Measurements from ENCODE around the gene SKIDA1.
"Not testable (repeated sequence)": the region's sequence is repeated elsewhere in the genome, so short reads cannot be mapped to it uniquely, and the experiment has no call there.

Gene SKIDA1

GRCh38 chr10:21525367-21526187 is at the start of gene SKIDA1:
SKIDA1 (minus strand) TSS chr10:21525682; CDS start chr10:21517822, 7,860 bp downstream.
- H3K4me3 ChIP-seq (replicated peaks; ENCODE audit: low read depth, low read length) = peak within 1 kb of the TSS; percentile 72
- no peak for TF ChIP-seq CTCF (IDR thresholded peaks at IDR 0.05; ENCODE audit: low read length, missing control alignments)
- DNase-seq (ENCODE audit: low read depth) = peak; percentile 92

- not testable (repeated sequence) for H3K4me3 ChIP-seq (replicated peaks; ENCODE audit: low read depth, low read length); DNase-seq (ENCODE audit: low read depth)
Measured at GRCh38 chr10:21574514-21574913, 49.0 kb upstream of the SKIDA1 start.

GRCh38 chr10:21572578-21572977 is 47.1 kb upstream of the SKIDA1 start:
- TF ChIP-seq CTCF (IDR thresholded peaks at IDR 0.05; ENCODE audit: low read length, missing control alignments) = no peak
- no peak overlapping the region for H3K4me3 ChIP-seq (replicated peaks; ENCODE audit: low read depth, low read length)
- peak; percentile 55 for DNase-seq (ENCODE audit: low read depth)

- no peak overlapping the region for H3K4me3 ChIP-seq (replicated peaks; ENCODE audit: low read depth, low read length)
- DNase-seq (ENCODE audit: low read depth) = no peak
- TF ChIP-seq CTCF (IDR thresholded peaks at IDR 0.05; ENCODE audit: low read length, missing control alignments) = no peak
Measured at GRCh38 chr10:21570761-21571521, 45.5 kb upstream of the SKIDA1 start.

- not testable (repeated sequence) for DNase-seq (ENCODE audit: low read depth); H3K4me3 ChIP-seq (replicated peaks; ENCODE audit: low read depth, low read length)
Measured at GRCh38 chr10:21558984-21559383, 33.5 kb upstream of the SKIDA1 start.

- no peak overlapping the region for H3K4me3 ChIP-seq (replicated peaks; ENCODE audit: low read depth, low read length)
- DNase-seq (ENCODE audit: low read depth) = no peak
- no peak for TF ChIP-seq CTCF (IDR thresholded peaks at IDR 0.05; ENCODE audit: low read length, missing control alignments)
Measured at GRCh38 chr10:21556527-21556926, 31.0 kb upstream of the SKIDA1 start.

GRCh38 chr10:21552638-21553037 is 27.2 kb upstream of the SKIDA1 start:
- H3K4me3 ChIP-seq (replicated peaks; ENCODE audit: low read depth, low read length) = no peak overlapping the region
- no peak for DNase-seq (ENCODE audit: low read depth)
- TF ChIP-seq CTCF (IDR thresholded peaks at IDR 0.05; ENCODE audit: low read length, missing control alignments) = no peak
